Neural crest cell (in vitro differentiated cells): ENCODE measurements around the gene CACTIN. TPM values are rescaled to one million over a fixed set of nuclear protein-coding genes. Genes with fewer than 3 reads are reported as not detected.
"Not testable (repeated sequence)": the region's sequence is repeated elsewhere in the genome, so short reads cannot be mapped to it uniquely, and the experiment has no call there.

Experiments
- DNase-seq: peaks from one replicate; pipeline ENCODE4 v3.0.0; 2021; ENCODE audit warnings: low read depth, mixed read lengths, low spot score
- H3K27ac Mint-ChIP-seq: one replicate; pipeline ENCODE4 v1.8.0; 2021; ENCODE audit warnings: mild to moderate bottlenecking, mixed read lengths; ENCODE audit not compliant: unreplicated experiment
- H3K27me3 Mint-ChIP-seq: 2 replicates; pipeline ENCODE4 v1.8.0; 2021; ENCODE audit warnings: low read depth, mild to moderate bottlenecking, mixed read lengths
- H3K36me3 Mint-ChIP-seq: 2 replicates; pipeline ENCODE4 v1.8.0; 2021; ENCODE audit warnings: low read depth, mild to moderate bottlenecking, mixed read lengths
- H3K4me1 Mint-ChIP-seq: 2 replicates; pipeline ENCODE4 v1.8.0; 2021; ENCODE audit warnings: mixed read lengths
- H3K4me3 Mint-ChIP-seq: one replicate; pipeline ENCODE4 v1.8.0; 2021; ENCODE audit warnings: mild to moderate bottlenecking, mixed read lengths
- H3K9me3 Mint-ChIP-seq: 2 replicates; pipeline ENCODE4 v1.8.0; 2021; ENCODE audit warnings: mixed read lengths
- CTCF ChIP-seq: fragments of 200-600 bp; sonication (generic); conservative IDR thresholded peaks from 2 replicates; pipeline ENCODE4 v1.5.0; 2021; ENCODE audit warnings: antibody characterized with exemption, mild to moderate bottlenecking
- total RNA-seq: library from RNA; stranded (reverse); gene quantifications from 2 replicates; pipeline ENCODE4 v1.2.1, GENCODE V29; 2021

The CACTIN gene
- total RNA-seq, 1 donor from 2014 or later = 33.5 TPM

GRCh38 chr19:3668331-3669081 lies 41.9 kb upstream of the CACTIN start:
- H3K36me3 Mint-ChIP-seq = no peaks in the 10 kb centered on the region
- H3K27ac Mint-ChIP-seq = peak overlapping the region; percentile 84
- no peak for DNase-seq
- no peaks in the 10 kb centered on the region for H3K9me3 Mint-ChIP-seq
- no peak overlapping the region for H3K4me3 Mint-ChIP-seq
- no peaks in the 10 kb centered on the region for H3K27me3 Mint-ChIP-seq
- no peak for TF ChIP-seq CTCF
- H3K4me1 Mint-ChIP-seq = peaks cover 25% of the 10 kb centered on the region

GRCh38 chr19:3667766-3668165 lies 41.2 kb upstream of the CACTIN start:
- Mint-ChIP-seq H3K36me3 (no peaks in the 10 kb centered on the region), H3K4me1 (peaks cover 25% of the 10 kb centered on the region), H3K9me3 (no peaks in the 10 kb centered on the region), H3K27me3 (no peaks in the 10 kb centered on the region), H3K27ac (no peak overlapping the region), H3K4me3 (no peak overlapping the region)
- DNase-seq = no peak
- no peak for TF ChIP-seq CTCF

- Mint-ChIP-seq H3K4me3 (no peak overlapping the region), H3K36me3 (no peaks in the 10 kb centered on the region), H3K27ac (no peak overlapping the region), H3K9me3 (no peaks in the 10 kb centered on the region), H3K4me1 (peaks cover 23% of the 10 kb centered on the region), H3K27me3 (no peaks in the 10 kb centered on the region)
- TF ChIP-seq CTCF = no peak
- DNase-seq = no peak
These were observed 40.5 kb upstream of the CACTIN start for GRCh38 chr19:3667037-3667638.

- not testable (repeated sequence) for DNase-seq, H3K27ac Mint-ChIP-seq, H3K36me3 Mint-ChIP-seq, H3K9me3 Mint-ChIP-seq, H3K27me3 Mint-ChIP-seq, H3K4me3 Mint-ChIP-seq
- H3K4me1 Mint-ChIP-seq = peaks cover 16% of the 10 kb centered on the region
These were observed 39.9 kb upstream of the CACTIN start for GRCh38 chr19:3666545-3666856.

GRCh38 chr19:3665681-3666544 lies 39.3 kb upstream of the CACTIN start:
- no peaks in the 10 kb centered on the region for H3K9me3 Mint-ChIP-seq
- peak; percentile 78 for DNase-seq
- H3K27ac Mint-ChIP-seq = no peak overlapping the region
- peak; percentile 95 for TF ChIP-seq CTCF
- H3K4me3 Mint-ChIP-seq = no peak overlapping the region
- no peaks in the 10 kb centered on the region for H3K27me3 Mint-ChIP-seq
- peaks cover 14% of the 10 kb centered on the region for H3K4me1 Mint-ChIP-seq
- no peaks in the 10 kb centered on the region for H3K36me3 Mint-ChIP-seq
